Measurements from ENCODE around the gene CSNK1G2.
"Not testable (repeated sequence)": the region's sequence is repeated elsewhere in the genome, so short reads cannot be mapped to it uniquely, and the experiment has no call there.

The CSNK1G2 gene

GRCh38 chr19:1986357-1987162 lies 45.6 kb downstream of the CSNK1G2 start:
- Histone ChIP-seq H3K36me3 (ENCODE audit: control insufficient read depth in 2 of 2, insufficient read depth in 2 of 2, low read length in 2 of 2) (peaks cover 41 to 57% of the 10 kb centered on the region in 2 donors), H3K27ac (ENCODE audit: low read depth in 2 of 2, low read length in 2 of 2) (no peak overlapping the region), H3K4me1 (ENCODE audit: control insufficient read depth in 2 of 2, insufficient read depth in 2 of 2, low read length in 2 of 2) (no peaks in the 10 kb centered on the region)

GRCh38 chr19:1987197-1988187 lies 46.5 kb downstream of the CSNK1G2 start:
- H3K9ac ChIP-seq (ENCODE audit: low read depth in 1 of 2, low read length in 2 of 2): no peak overlapping the region
- H3K27me3 ChIP-seq (ENCODE audit: control insufficient read depth in 2 of 2, insufficient read depth in 2 of 2, low read length in 2 of 2): no peaks in the 10 kb centered on the region
- H3K27ac ChIP-seq (ENCODE audit: low read depth in 2 of 2, low read length in 2 of 2): no peak overlapping the region
- no peaks in the 10 kb centered on the region for H3K4me1 ChIP-seq (ENCODE audit: control insufficient read depth in 2 of 2, insufficient read depth in 2 of 2, low read length in 2 of 2)
- H3K9me3 ChIP-seq (ENCODE audit: control insufficient read depth in 2 of 2, low read length in 2 of 2): no peaks in the 10 kb centered on the region
- no peak overlapping the region for H3K4me3 ChIP-seq (ENCODE audit: low read length in 2 of 2)
- H3K36me3 ChIP-seq (ENCODE audit: control insufficient read depth in 2 of 2, insufficient read depth in 2 of 2, low read length in 2 of 2): peaks cover 38 to 52% of the 10 kb centered on the region in 2 donors

More at GRCh38 chr19:1986357-1987162, 45.6 kb downstream of the CSNK1G2 start:
- no peak overlapping the region for H3K4me3 ChIP-seq (ENCODE audit: low read length in 2 of 2)
- H3K27me3 ChIP-seq (ENCODE audit: control insufficient read depth in 2 of 2, insufficient read depth in 2 of 2, low read length in 2 of 2): no peaks in the 10 kb centered on the region
- no peak overlapping the region for H3K9ac ChIP-seq (ENCODE audit: low read depth in 1 of 2, low read length in 2 of 2)
- no peaks in the 10 kb centered on the region for H3K9me3 ChIP-seq (ENCODE audit: control insufficient read depth in 2 of 2, low read length in 2 of 2)

GRCh38 chr19:1988464-1988863 lies 47.5 kb downstream of the CSNK1G2 start:
- H3K4me1 ChIP-seq (ENCODE audit: control insufficient read depth in 2 of 2, insufficient read depth in 2 of 2, low read length in 2 of 2); H3K4me3 ChIP-seq (ENCODE audit: low read length in 2 of 2); H3K9me3 ChIP-seq (ENCODE audit: control insufficient read depth in 2 of 2, low read length in 2 of 2); H3K27ac ChIP-seq (ENCODE audit: low read depth in 2 of 2, low read length in 2 of 2); H3K27me3 ChIP-seq (ENCODE audit: control insufficient read depth in 2 of 2, insufficient read depth in 2 of 2, low read length in 2 of 2); H3K9ac ChIP-seq (ENCODE audit: low read depth in 1 of 2, low read length in 2 of 2): not testable (repeated sequence)
- H3K36me3 ChIP-seq (ENCODE audit: control insufficient read depth in 2 of 2, insufficient read depth in 2 of 2, low read length in 2 of 2): peaks cover 38 to 50% of the 10 kb centered on the region in 2 donors

GRCh38 chr19:1989513-1990229 lies 48.7 kb downstream of the CSNK1G2 start:
- peaks cover 38 to 51% of the 10 kb centered on the region in 2 donors for H3K36me3 ChIP-seq (ENCODE audit: control insufficient read depth in 2 of 2, insufficient read depth in 2 of 2, low read length in 2 of 2)
- H3K27me3 ChIP-seq (ENCODE audit: control insufficient read depth in 2 of 2, insufficient read depth in 2 of 2, low read length in 2 of 2): no peaks in the 10 kb centered on the region
- H3K9me3 ChIP-seq (ENCODE audit: control insufficient read depth in 2 of 2, low read length in 2 of 2): no peaks in the 10 kb centered on the region
- H3K27ac ChIP-seq (ENCODE audit: low read depth in 2 of 2, low read length in 2 of 2): no peak overlapping the region
- H3K4me1 ChIP-seq (ENCODE audit: control insufficient read depth in 2 of 2, insufficient read depth in 2 of 2, low read length in 2 of 2): no peaks in the 10 kb centered on the region
- H3K9ac ChIP-seq (ENCODE audit: low read depth in 1 of 2, low read length in 2 of 2): no peak overlapping the region
- no peak overlapping the region for H3K4me3 ChIP-seq (ENCODE audit: low read length in 2 of 2)

GRCh38 chr19:1990230-1991017 lies 49.5 kb downstream of the CSNK1G2 start:
- H3K27me3 ChIP-seq (ENCODE audit: control insufficient read depth in 2 of 2, insufficient read depth in 2 of 2, low read length in 2 of 2): no peaks in the 10 kb centered on the region
- no peak overlapping the region for H3K9ac ChIP-seq (ENCODE audit: low read depth in 1 of 2, low read length in 2 of 2)
- H3K4me3 ChIP-seq (ENCODE audit: low read length in 2 of 2): no peak overlapping the region
- H3K27ac ChIP-seq (ENCODE audit: low read depth in 2 of 2, low read length in 2 of 2): no peak overlapping the region
- peaks cover 31 to 45% of the 10 kb centered on the region in 2 donors for H3K36me3 ChIP-seq (ENCODE audit: control insufficient read depth in 2 of 2, insufficient read depth in 2 of 2, low read length in 2 of 2)
- H3K4me1 ChIP-seq (ENCODE audit: control insufficient read depth in 2 of 2, insufficient read depth in 2 of 2, low read length in 2 of 2): no peaks in the 10 kb centered on the region
- no peaks in the 10 kb centered on the region for H3K9me3 ChIP-seq (ENCODE audit: control insufficient read depth in 2 of 2, low read length in 2 of 2)

GRCh38 chr19:1991018-1991913 lies 50.3 kb downstream of the CSNK1G2 start:
- Histone ChIP-seq H3K27ac (ENCODE audit: low read depth in 2 of 2, low read length in 2 of 2) (no peak overlapping the region), H3K4me1 (ENCODE audit: control insufficient read depth in 2 of 2, insufficient read depth in 2 of 2, low read length in 2 of 2) (no peaks in the 10 kb centered on the region), H3K9ac (ENCODE audit: low read depth in 1 of 2, low read length in 2 of 2) (no peak overlapping the region), H3K4me3 (ENCODE audit: low read length in 2 of 2) (no peak overlapping the region), H3K27me3 (ENCODE audit: control insufficient read depth in 2 of 2, insufficient read depth in 2 of 2, low read length in 2 of 2) (no peaks in the 10 kb centered on the region), H3K36me3 (ENCODE audit: control insufficient read depth in 2 of 2, insufficient read depth in 2 of 2, low read length in 2 of 2) (peaks cover 24 to 38% of the 10 kb centered on the region in 2 donors), H3K9me3 (ENCODE audit: control insufficient read depth in 2 of 2, low read length in 2 of 2) (no peaks in the 10 kb centered on the region)

- Histone ChIP-seq H3K4me1 (ENCODE audit: control insufficient read depth in 2 of 2, insufficient read depth in 2 of 2, low read length in 2 of 2) (no peaks in the 10 kb centered on the region), H3K9me3 (ENCODE audit: control insufficient read depth in 2 of 2, low read length in 2 of 2) (no peaks in the 10 kb centered on the region), H3K4me3 (ENCODE audit: low read length in 2 of 2) (no peak overlapping the region), H3K9ac (ENCODE audit: low read depth in 1 of 2, low read length in 2 of 2) (no peak overlapping the region), H3K27me3 (ENCODE audit: control insufficient read depth in 2 of 2, insufficient read depth in 2 of 2, low read length in 2 of 2) (no peaks in the 10 kb centered on the region), H3K27ac (ENCODE audit: low read depth in 2 of 2, low read length in 2 of 2) (no peak overlapping the region), H3K36me3 (ENCODE audit: control insufficient read depth in 2 of 2, insufficient read depth in 2 of 2, low read length in 2 of 2) (peaks cover 16 to 29% of the 10 kb centered on the region in 2 donors)
These were observed 51.8 kb downstream of the CSNK1G2 start for GRCh38 chr19:1992759-1993260.

GRCh38 chr19:1997353-1998233 lies 56.6 kb downstream of the CSNK1G2 start:
- peaks cover 3 to 16% of the 10 kb centered on the region in 2 donors for H3K36me3 ChIP-seq (ENCODE audit: control insufficient read depth in 2 of 2, insufficient read depth in 2 of 2, low read length in 2 of 2)
- no peak overlapping the region for H3K9ac ChIP-seq (ENCODE audit: low read depth in 1 of 2, low read length in 2 of 2)

More at GRCh38 chr19:1997353-1998233, 56.6 kb downstream of the CSNK1G2 start:
- Histone ChIP-seq H3K9me3 (ENCODE audit: control insufficient read depth in 2 of 2, low read length in 2 of 2) (no peaks in the 10 kb centered on the region), H3K27ac (ENCODE audit: low read depth in 2 of 2, low read length in 2 of 2) (no peak overlapping the region), H3K27me3 (ENCODE audit: control insufficient read depth in 2 of 2, insufficient read depth in 2 of 2, low read length in 2 of 2) (no peaks in the 10 kb centered on the region), H3K4me3 (ENCODE audit: low read length in 2 of 2) (no peak overlapping the region), H3K4me1 (ENCODE audit: control insufficient read depth in 2 of 2, insufficient read depth in 2 of 2, low read length in 2 of 2) (no peaks in the 10 kb centered on the region)

Measured in mucosa of rectum (tissue), 2 donors.